GM21381 (cell line): ENCODE measurements around the gene FAM229B.
"Not testable (repeated sequence)": the region's sequence is repeated elsewhere in the genome, so short reads cannot be mapped to it uniquely, and the experiment has no call there.

Experiments
- ATAC-seq: cut with Tn5 transposase; IDR thresholded peaks from one replicate; pipeline ENCODE4 v1.9.1; 2021; ENCODE audit warnings: mild to moderate bottlenecking, moderate library complexity; ENCODE audit not compliant: unreplicated experiment

Gene FAM229B

DNA sequence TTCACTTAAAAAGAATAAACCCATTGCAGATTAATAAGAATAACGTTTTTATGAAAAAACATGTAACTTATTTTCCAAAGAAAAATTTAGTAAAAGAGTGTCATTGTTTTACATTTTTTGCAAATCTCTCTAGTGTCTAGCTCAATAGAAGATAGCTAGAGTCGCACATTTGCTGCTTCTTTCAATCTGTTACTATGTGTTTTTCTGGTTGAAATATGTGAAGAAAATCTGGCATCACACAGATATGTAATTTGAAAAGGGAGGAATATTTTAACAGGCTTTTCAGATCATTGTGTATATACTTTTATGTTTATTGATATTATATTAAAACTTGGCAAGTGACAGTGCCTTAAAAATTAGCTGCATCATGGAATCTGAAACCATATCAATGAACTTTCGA lies 24.4 kb upstream of the FAM229B start:
- ATAC-seq, result no peak

DNA sequence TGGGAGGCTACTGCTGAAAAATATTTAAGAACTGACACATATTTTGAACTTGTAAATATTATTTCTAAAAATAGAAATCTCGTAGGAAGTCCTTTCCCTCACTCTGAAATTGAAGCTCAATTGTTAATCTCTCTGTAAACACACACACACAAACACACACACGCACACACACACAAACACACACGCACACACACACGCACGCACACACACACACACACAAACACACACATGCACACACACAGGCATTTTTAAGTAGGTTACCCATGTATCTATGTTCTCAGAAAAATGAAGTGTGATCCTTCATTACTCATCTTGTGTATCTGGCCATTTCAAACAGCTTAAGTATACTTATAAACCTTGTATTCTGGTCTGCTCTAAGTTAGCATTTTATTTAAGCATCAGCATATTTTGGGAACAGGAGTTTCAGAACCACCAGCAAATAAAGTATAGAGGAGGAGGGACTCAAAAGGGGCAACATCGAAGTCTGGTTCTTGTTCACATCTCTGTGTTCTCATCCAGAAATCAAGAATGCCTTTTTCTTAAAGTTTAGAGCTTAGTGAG lies 21.9 kb upstream of the FAM229B start:
- ATAC-seq, result no peak

DNA sequence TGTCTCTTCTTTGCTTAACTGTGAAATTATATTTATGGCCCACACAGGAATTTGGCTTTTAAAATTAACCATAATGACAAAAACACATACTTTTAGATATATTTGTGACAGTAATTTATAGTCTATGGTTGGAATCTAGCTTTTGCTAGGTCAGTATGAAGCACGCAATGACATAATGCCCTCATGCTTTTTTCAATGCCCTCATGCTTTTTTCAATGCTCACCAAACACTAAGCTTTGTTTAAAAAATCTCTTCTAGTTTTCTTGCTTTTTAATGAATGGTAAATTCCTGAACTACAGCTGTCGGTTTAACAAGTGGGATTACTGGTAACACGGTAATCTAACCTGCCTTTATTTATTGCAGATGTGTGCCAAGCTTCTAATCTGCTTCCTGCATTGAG lies 20.8 kb upstream of the FAM229B start:
- no peak for ATAC-seq

DNA sequence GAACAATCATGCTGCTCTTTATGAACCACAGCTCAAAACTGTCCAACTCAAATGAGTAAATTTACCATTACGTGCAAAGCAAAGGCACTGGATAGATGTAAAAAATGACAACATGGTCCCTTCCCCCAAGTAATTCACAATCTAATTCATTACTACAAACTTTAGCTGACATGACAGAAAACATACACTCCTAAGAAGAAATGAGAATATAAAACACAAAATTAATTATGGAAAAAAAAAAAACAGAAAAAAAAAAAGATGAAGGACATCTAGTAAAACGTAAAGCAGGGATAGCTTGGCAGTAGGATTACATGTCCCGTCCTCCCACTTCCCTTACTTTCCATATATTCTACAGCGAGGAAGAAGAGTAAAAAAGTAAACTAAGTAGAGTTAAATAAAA lies 5.8 kb upstream of the FAM229B start:
- no peak for ATAC-seq

DNA sequence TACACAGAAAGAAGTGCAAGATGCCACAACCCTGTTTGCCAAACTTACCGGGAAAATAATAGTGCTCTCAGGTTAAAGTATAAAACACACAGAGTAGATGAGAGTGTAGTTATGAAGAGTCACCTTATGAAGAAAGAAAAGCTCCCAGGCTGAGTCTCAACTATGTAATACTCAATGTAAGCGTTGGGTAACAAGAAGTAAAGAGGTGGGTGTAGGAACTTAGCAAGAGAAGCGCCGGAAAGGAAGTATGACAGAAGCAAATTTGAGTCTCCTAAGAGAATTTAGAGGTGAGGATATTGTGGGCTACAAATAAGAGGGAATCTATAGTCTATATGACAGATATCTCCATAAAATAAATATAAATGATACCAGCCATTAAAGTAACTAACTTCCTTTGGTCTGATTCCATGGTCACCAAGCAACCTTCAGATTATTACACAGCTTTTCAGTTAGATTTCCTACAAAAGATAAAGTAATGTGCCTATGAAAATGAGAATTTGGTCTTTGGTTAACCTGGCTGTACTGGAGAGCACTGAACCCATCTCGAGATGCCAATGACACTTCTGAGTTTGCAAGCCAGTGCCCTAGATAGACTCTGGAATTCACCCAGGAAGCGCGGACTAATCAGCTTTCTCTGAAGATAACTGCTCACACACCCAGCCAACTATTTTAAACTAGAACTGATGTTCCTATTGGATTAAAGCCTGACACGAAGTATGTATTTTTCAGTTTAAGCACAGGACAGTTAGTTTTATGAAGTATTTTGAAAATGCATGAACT lies 1.9 kb upstream of the FAM229B start:
- no peak for ATAC-seq

DNA sequence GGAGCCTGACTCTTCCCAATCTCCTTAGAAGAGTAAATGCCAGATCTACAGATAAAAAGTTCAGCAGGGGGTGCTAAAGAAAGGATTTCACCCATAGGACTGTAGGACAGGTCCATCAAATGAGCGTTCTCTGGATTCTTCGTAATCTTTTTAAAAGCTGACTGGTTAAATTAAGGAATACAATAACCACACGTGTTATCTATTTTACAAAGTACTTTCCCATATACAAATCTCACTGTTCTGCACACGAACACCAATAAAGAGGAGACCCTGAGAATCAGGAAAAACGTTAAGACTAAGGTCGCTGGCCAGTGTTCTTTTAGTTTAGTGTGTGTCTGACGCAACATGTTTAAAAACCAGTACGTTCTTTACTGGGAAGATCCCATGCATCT lies 651 bp upstream of the FAM229B start:
- peak; percentile 34 for ATAC-seq

DNA sequence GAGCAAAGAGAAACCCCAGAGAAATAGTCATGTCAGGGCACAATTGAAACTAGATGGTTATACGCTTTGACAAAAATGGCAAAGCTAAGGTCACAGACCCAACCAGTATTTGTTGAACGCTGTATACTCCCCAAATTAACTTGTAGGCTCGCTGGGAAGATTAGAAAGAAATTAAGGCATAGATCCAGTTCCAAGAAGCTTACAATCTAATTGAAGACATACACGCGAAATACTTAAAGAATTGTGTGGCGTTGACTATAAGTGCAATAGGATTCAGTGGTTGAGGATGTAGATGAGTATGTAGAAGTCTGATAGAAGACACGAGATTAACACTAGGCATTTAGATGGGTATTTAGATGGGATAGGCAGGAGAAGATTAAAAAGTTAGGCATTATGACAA lies 525 bp downstream of the FAM229B start:
- no peak for ATAC-seq

DNA sequence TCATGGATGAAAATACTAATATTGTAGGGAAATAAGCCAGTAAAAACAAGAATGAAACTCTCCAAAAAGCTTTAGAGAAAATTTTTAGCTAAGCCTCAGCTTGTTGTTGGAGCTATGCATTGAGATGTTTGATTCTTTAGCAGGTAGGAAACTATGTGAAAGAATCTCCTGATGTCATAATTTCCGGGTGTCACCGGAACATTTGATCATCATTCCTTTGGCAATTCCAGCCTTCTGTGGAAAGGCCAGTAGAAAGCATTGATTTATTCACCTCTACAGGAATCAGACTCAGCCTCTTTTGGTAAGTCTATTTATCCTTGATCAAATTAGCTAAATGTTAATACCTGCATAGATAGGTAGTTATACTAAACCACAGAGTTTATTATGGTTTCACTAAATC lies 9.5 kb downstream of the FAM229B start:
- no peak for ATAC-seq

DNA sequence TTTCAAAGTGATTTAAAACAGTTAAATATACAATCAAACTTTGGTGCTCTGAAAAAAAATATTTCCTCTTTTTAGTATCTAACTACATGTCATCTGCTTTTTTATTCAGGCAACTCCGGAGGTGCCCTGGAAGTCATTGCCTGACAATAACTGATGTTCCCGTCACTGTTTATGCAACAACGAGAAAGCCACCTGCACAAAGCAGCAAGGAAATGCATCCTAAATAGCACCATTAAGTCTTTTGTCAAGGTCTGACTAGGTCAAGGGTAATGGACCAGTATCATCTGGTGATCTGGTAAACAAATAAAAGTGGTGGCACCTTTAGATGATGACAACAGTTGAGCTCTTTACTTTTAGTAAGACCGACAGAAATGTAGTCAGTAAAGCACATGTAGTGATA lies 13.2 kb downstream of the FAM229B start:
- ATAC-seq, result no peak

DNA sequence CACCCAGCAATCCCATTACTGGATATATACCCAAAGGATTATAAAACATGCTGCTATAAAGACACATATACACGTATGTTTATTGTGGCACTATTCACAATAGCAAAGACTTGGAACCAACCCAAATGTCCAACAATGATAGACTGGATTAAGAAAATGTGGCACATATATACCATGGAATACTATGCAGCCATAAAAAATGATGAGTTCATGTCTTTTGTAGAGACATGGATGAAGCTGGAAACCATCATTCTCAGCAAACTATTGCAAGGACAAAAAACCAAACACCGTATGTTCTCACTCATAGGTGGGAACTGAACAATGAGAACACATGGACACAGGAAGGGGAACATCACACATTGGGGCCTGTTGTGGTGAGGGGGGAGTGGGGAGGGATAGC lies 18.6 kb downstream of the FAM229B start:
- not testable (repeated sequence) for ATAC-seq

DNA sequence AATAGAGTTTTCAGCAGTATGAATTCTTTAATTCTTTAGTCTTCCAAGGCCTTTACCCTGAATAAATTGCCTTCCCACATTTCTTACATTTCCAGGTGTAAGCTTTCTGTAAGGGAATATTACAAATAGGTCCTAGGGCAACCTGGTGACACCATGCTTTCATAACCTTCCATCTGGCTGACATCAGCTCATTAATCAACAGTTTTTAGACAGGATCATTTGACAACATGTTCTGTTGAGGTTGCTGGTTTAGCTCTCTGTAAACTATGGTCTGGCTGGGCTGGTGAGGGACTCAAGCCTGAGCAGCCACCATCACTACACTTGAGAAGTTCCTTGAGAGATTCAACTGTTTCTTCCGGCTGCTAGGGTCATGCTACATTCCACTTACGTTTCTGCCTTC lies 19.2 kb downstream of the FAM229B start:
- no peak for ATAC-seq

DNA sequence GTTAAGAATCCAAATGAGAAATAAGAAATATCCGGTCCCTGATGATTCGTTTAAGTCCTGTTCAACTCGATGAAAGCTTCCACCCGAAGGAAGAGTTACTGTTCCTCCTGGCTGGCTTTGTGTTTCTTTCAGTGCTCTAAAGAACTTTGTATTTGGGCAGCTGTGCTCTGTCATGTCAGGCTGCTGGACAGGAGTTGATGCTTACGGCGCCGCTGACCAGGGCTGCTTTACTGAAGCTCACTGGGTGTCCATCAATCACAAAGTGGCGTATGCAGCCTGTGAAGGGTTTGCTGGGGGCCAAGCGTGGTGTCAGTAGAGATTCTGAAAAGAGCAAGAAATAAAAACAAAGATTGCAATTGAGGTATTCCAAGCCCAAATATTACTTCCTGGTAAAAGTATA lies 21.9 kb downstream of the FAM229B start:
- ATAC-seq, result no peak

DNA sequence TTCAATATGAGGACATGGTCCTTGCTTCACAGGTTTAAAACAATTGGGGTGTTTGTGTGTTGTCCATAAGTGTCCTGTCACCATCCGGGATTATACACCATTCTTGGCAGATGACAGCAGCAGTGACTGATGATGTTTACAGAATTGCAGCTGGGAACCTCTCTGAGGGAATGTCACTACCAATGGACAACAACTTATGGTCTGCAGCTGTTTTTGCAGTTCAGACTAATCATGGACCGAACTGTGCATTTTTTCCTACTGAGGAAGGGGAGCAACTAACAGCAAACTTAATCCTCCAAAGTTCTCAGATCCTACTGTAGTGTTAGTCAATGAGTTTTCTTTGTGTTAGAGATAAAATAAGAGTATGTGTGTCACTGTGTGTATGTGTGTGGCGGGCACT lies 26.0 kb downstream of the FAM229B start:
- ATAC-seq, result no peak

DNA sequence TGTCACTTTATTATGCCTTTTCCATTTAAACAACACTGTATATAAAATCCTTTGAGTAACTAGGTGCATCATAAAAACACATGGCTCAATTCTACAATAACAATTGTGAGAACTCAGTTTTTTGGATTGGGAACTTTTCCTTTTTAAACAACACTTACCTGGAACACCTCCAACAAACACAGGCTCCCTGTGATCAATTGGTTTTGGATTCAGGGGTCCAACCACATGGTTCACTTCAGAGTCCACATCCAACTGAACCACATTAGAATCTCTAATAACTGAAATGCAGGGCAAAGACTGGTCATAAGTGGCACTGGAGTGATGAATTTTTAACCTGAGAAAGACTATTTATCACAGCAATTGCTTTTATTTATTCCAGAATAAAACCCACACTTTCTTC lies 26.5 kb downstream of the FAM229B start:
- no peak for ATAC-seq

DNA sequence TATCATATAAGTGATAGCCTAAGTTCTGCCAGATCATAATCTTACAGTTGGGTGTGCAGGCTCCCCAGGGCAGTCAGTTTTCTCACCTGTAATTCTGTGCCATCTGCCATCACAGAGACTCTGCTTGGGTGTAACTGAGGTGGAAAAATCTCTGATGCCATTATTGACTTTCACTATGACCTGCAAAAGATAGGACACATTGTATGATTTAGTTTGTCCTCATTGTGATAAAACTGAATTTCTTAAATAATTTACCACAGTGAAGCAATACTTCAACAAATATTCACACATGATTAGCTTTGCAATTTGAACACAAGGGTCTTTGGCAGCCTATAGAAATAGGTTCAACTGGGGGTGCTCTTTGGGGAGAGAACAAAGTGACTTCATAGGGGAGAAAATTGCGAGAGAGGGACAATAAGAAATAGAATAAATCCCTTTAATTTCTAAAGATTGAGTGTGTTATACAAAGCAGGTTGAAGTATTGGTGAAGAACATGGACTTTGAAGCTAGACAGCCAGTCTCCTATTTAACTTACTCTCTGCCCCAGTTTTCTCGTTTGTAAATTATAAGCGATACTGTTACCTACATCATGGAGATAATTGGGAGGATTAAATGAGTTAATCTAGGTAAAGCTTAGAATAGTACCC lies 27.3 kb downstream of the FAM229B start:
- ATAC-seq, result no peak

DNA sequence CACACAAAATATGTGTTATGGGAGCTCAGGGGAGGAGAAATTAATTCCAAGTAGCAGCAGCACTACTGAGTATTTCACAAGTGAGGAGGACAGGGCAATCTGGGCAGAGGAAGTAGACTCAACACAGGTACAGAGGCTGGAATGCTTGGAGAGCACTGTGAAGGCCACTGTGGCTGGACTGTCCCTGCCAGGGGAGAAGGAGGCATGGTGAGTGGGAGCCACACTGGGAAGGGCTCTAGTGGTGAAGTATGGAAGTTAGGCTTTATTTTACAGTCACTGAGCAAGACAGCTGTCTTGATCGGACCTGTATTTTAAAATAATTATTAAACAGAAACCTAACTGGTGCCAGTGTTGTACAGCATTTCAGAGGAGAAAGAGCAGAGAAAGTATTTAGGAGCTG lies 28.8 kb downstream of the FAM229B start:
- ATAC-seq, result no peak

DNA sequence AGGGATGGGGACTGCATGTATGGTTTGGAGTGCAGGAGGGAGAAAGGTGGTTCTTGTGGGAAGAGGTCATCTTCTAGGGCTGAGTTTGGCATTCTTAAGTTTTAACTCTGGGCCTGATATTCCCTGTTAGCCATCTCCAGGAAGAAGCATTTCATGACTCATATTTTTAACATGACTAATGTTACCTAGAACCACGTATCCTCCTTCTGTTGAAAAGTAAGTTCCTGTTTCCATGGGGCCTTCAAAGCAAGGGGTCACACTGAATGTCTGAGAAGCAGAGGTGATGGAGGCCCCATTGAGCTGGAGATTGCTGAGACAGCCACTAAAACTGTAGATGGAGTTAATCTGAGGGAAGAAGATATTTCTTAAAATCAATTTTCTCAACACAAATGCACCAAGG lies 30.2 kb downstream of the FAM229B start:
- ATAC-seq, result no peak

DNA sequence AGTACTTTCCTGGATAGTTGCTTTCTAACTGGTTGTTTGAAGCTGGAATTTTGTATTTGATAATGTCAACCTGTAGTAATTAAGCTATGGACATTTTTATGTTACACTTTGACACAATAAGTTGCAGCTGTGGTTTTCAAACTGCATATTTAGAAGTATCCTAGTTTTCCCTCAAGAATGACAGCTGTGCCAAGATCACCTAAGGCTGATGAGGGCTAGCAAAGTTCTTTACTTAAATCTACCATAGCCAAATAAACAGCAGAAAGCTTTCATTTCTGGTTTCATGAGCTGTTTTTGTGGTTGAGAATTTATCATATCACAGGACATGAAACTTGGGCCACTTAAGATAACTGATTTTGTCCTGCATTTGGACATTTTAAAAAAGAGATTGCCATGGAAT lies 30.6 kb downstream of the FAM229B start:
- no peak for ATAC-seq

DNA sequence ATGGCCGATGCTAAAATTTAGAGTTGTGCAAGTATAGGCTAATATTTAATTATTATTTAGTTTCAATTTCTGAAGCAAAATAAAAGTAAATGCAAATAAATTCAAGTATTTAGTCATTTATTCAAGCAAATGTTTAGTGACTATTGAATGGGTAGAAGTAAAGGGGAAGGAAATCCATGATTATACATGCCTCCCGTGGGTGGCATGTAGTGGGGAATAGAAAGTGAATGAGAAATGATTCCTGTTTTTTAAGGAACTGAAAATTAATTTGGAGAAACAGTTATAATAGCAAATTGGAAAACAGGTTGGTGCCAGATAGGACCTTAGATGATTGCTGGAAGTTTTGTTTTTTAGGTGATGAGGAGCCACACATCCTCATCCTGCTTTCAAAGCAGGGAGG lies 35.4 kb downstream of the FAM229B start:
- ATAC-seq, result no peak

DNA sequence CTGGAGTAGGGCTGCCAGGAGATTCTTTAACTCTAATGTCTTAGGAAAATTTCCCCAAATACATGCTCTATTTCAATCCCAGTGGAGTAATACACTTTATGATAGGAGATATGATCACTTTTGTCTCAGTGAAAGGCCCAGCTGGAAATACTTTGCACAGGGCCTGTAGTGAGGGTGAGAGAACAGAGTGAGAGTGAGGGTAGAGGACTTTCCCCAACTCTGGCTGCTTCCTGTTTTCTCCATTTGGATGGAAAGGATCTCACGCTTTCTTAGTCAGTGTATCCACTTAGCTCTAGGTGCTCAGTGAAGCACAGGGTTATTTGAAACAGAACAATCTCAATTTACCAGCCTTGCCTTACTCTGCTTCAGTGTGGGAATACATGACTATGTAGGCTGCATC lies 36.6 kb downstream of the FAM229B start:
- no peak for ATAC-seq

DNA sequence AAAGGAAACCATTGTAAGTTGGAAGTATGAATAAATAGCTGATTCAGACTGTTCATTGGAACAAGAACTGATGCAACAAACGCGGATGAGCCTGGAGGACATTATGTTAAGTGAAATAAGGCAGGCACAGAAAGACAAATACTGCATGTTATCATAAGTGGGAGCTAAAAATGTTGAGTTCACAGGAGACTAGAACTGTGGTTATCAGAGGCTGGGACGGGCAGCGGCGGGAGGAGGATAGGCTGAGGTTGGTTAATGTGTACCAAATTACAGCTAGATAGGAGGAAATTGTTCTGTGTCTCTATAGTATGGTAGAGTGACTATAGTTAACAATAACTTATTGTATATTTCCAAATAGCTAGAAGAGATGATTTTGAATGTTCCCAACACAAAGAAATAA lies 40.8 kb downstream of the FAM229B start:
- ATAC-seq, result no peak

DNA sequence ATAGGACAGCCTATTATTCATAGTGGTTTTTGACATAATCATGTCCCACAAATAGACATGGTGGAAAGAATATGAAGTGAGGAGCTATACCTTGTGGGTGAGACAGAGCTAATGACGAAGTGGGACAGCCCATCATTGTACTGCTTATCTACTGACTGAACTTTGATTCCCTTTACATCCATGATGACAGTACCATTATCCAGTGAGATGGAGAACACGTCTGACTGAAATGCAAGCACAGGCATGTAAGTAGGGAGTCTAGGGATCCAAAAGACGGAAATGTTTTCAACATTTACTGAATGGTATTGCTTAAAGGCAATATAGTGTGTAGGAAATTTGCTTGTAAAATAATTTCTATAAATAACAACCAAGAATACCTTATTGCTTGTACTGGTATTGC lies 43.5 kb downstream of the FAM229B start:
- no peak for ATAC-seq

DNA sequence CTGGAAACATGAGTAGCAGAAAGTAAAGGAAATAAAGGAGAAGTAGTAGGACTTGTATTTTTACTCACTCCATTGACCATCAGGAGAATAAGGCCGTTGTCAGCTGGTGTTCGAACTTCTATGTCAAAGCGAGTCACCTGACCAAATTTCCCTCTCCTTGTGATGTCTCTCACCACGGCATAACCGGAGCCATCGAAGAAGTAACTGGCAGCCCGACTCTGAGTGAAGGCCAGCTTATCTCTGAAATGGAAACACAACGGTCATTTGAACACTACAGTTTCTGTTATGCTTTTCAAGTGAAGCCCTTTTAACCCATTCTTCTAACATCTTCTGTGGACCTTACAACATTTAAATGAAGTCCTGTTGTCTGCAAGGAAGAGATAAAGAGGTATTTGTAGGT lies 51.7 kb downstream of the FAM229B start:
- ATAC-seq, result no peak
